HT-29 (cell line): ENCODE data around the gene MALRD1. TPM values are rescaled to one million over a fixed set of nuclear protein-coding genes. Genes with fewer than 3 reads are reported as not detected.
A peak's percentile ranks its signal among the peaks of the same experiment; 100 is the strongest.

ENCODE experiments used
- DNase-seq: peaks from one replicate; pipeline ENCODE4 v3.0.0-alpha.2; 2015; ENCODE audit warnings: low spot score
- total RNA-seq: library from RNA; depleted of rRNA; stranded (reverse); fragments of >200 nt; shearing (Covaris generic); gene quantifications from 2 replicates; pipeline ENCODE4 v1.2.3, GENCODE V29; 2014

Gene MALRD1
- total RNA-seq, 1 experiment from 2014 or later = 0.64 TPM

GRCh38 chr10:19107406-19107805 is 58.8 kb downstream of the MALRD1 start:
- no peak for DNase-seq

- DNase-seq = no peak
Observed at GRCh38 chr10:19111501-19112267, 63.1 kb downstream of the MALRD1 start.

GRCh38 chr10:19117438-19117837 is 68.8 kb downstream of the MALRD1 start:
- DNase-seq = no peak

- DNase-seq = no peak
Observed at GRCh38 chr10:19119191-19119590, 70.6 kb downstream of the MALRD1 start.

GRCh38 chr10:19120381-19120908 is 71.8 kb downstream of the MALRD1 start:
- DNase-seq = no peak

GRCh38 chr10:19133992-19134391 is 85.4 kb downstream of the MALRD1 start:
- DNase-seq = no peak

GRCh38 chr10:19142967-19143366 is 94.4 kb downstream of the MALRD1 start:
- no peak for DNase-seq

- no peak for DNase-seq
Observed at GRCh38 chr10:19144206-19144605, 95.6 kb downstream of the MALRD1 start.

GRCh38 chr10:19154375-19154774 is 105.8 kb downstream of the MALRD1 start:
- DNase-seq = no peak

- DNase-seq = no peak
Observed at GRCh38 chr10:19158358-19158757, 109.8 kb downstream of the MALRD1 start.

GRCh38 chr10:19158870-19159269 is 110.3 kb downstream of the MALRD1 start:
- peak; percentile 32 for DNase-seq

GRCh38 chr10:19164461-19164860 is 115.9 kb downstream of the MALRD1 start:
- no peak for DNase-seq

GRCh38 chr10:19168584-19168983 is 120.0 kb downstream of the MALRD1 start:
- DNase-seq = peak; percentile 36

- DNase-seq = no peak
Observed at GRCh38 chr10:19169041-19169440, 120.4 kb downstream of the MALRD1 start.

GRCh38 chr10:19169684-19170083 is 121.1 kb downstream of the MALRD1 start:
- DNase-seq = no peak

- no peak for DNase-seq
Observed at GRCh38 chr10:19178675-19179074, 130.1 kb downstream of the MALRD1 start.

- no peak for DNase-seq
Observed at GRCh38 chr10:19184891-19185290, 136.3 kb downstream of the MALRD1 start.

GRCh38 chr10:19194866-19195265 is 146.3 kb downstream of the MALRD1 start:
- no peak for DNase-seq

- DNase-seq = no peak
Observed at GRCh38 chr10:19195698-19196097, 147.1 kb downstream of the MALRD1 start.

- peak; percentile 22 for DNase-seq
Observed at GRCh38 chr10:19200211-19200610, 151.6 kb downstream of the MALRD1 start.

GRCh38 chr10:19204246-19204917 is 155.8 kb downstream of the MALRD1 start:
- DNase-seq = peak; percentile 9

GRCh38 chr10:19209319-19209718 is 160.7 kb downstream of the MALRD1 start:
- DNase-seq = peak; percentile 41

- no peak for DNase-seq
Observed at GRCh38 chr10:19212590-19212989, 164.0 kb downstream of the MALRD1 start.
